ENCODE results near the gene ERICH6B.

Gene ERICH6B

GRCh38 chr13:45519493-45519892 is 96.0 kb downstream of the ERICH6B start:
- TF ChIP-seq Cebpa-rat (IDR thresholded peaks at IDR 0.05): no peak
- Histone ChIP-seq H3K9ac (no peak overlapping the region), H3K27ac (no peak overlapping the region), H3K36me3 (peaks cover 83 to 100% (median 94%) of the 10 kb centered on the region in 11 experiments), H3K9me3 (replicated peaks in 1 of 11) (no peaks in the 10 kb centered on the region), H4K20me1 (peaks cover 0 to 31% (median 0%) of the 10 kb centered on the region in 11 experiments; a peak in 7 of 22 replicates), H3K27me3 (no peaks in the 10 kb centered on the region), H3K4me1 (peaks cover 0 to 14% (median 0%) of the 10 kb centered on the region in 10 experiments; a peak in 6 of 20 replicates), H3K4me2 (no peak overlapping the region), H3K4me3 (no peak overlapping the region)

GRCh38 chr13:45518525-45519245 is 96.9 kb downstream of the ERICH6B start:
- no peak overlapping the region for H3K9ac ChIP-seq
- H3K27ac ChIP-seq: no peak overlapping the region
- peaks cover 0 to 26% (median 0%) of the 10 kb centered on the region in 11 experiments; a peak in 6 of 22 replicates for H4K20me1 ChIP-seq
- no peak for TF ChIP-seq Cebpa-rat (IDR thresholded peaks at IDR 0.05)
- H3K4me2 ChIP-seq: no peak overlapping the region
- H3K36me3 ChIP-seq: peaks cover 83 to 100% (median 93%) of the 10 kb centered on the region in 11 experiments
- peaks cover 0 to 14% (median 0%) of the 10 kb centered on the region in 10 experiments; a peak in 6 of 20 replicates for H3K4me1 ChIP-seq
- no peak overlapping the region for H3K4me3 ChIP-seq
- H3K9me3 ChIP-seq (replicated peaks in 1 of 11): no peaks in the 10 kb centered on the region
- no peaks in the 10 kb centered on the region for H3K27me3 ChIP-seq

- no peak overlapping the region for H3K4me3 ChIP-seq
- H3K9ac ChIP-seq: no peak overlapping the region
- no peak overlapping the region for H3K4me2 ChIP-seq
- H4K20me1 ChIP-seq: peaks cover 0 to 23% (median 0%) of the 10 kb centered on the region in 11 experiments; a peak in 6 of 22 replicates
- H3K9me3 ChIP-seq (replicated peaks in 1 of 11): no peaks in the 10 kb centered on the region
- H3K27ac ChIP-seq: no peak overlapping the region
- no peaks in the 10 kb centered on the region for H3K27me3 ChIP-seq
- no peak for TF ChIP-seq Cebpa-rat (IDR thresholded peaks at IDR 0.05)
- peaks cover 80 to 96% (median 92%) of the 10 kb centered on the region in 11 experiments for H3K36me3 ChIP-seq
- H3K4me1 ChIP-seq: peaks cover 0 to 12% (median 0%) of the 10 kb centered on the region in 10 experiments; a peak in 6 of 20 replicates
These were observed 98.8 kb downstream of the ERICH6B start for GRCh38 chr13:45516757-45517156.

GRCh38 chr13:45512098-45512496 is 103.4 kb downstream of the ERICH6B start:
- no peak for TF ChIP-seq Cebpa-rat (IDR thresholded peaks at IDR 0.05)
- H3K27ac ChIP-seq: no peak overlapping the region
- H3K27me3 ChIP-seq: no peaks in the 10 kb centered on the region
- peaks cover 0 to 8% (median 4%) of the 10 kb centered on the region in 10 experiments; a peak in 6 of 20 replicates for H3K4me1 ChIP-seq
- H4K20me1 ChIP-seq: peaks cover 0 to 32% (median 7%) of the 10 kb centered on the region in 11 experiments; a peak in 9 of 22 replicates
- no peak overlapping the region; a peak in 1 of 22 replicates for H3K9ac ChIP-seq
- no peaks in the 10 kb centered on the region for H3K9me3 ChIP-seq (replicated peaks in 1 of 11)
- H3K36me3 ChIP-seq: peaks cover 72 to 93% (median 88%) of the 10 kb centered on the region in 11 experiments
- no peak overlapping the region for H3K4me2 ChIP-seq
- no peak overlapping the region for H3K4me3 ChIP-seq

GRCh38 chr13:45511310-45512097 is 104.0 kb downstream of the ERICH6B start:
- Histone ChIP-seq H3K9ac (no peak overlapping the region), H3K9me3 (replicated peaks in 1 of 11) (no peaks in the 10 kb centered on the region), H3K4me1 (peaks cover 0 to 8% (median 4%) of the 10 kb centered on the region in 10 experiments; a peak in 6 of 20 replicates), H4K20me1 (peaks cover 0 to 33% (median 7%) of the 10 kb centered on the region in 11 experiments; a peak in 11 of 22 replicates), H3K27ac (no peak overlapping the region), H3K36me3 (peaks cover 71 to 93% (median 88%) of the 10 kb centered on the region in 11 experiments), H3K4me3 (no peak overlapping the region), H3K4me2 (no peak overlapping the region), H3K27me3 (no peaks in the 10 kb centered on the region)
- TF ChIP-seq Cebpa-rat (IDR thresholded peaks at IDR 0.05): no peak

- peak overlapping the region in 1 of 11 experiments; percentile 15; a peak in 1 of 22 replicates for H3K9ac ChIP-seq
- no peak overlapping the region for H3K4me3 ChIP-seq
- peaks cover 0 to 37% (median 8%) of the 10 kb centered on the region in 11 experiments; a peak in 12 of 22 replicates for H4K20me1 ChIP-seq
- H3K27ac ChIP-seq: no peak overlapping the region
- no peaks in the 10 kb centered on the region for H3K9me3 ChIP-seq (replicated peaks in 1 of 11)
- peaks cover 0 to 8% (median 4%) of the 10 kb centered on the region in 10 experiments; a peak in 6 of 20 replicates for H3K4me1 ChIP-seq
- no peak for TF ChIP-seq Cebpa-rat (IDR thresholded peaks at IDR 0.05)
- peaks cover 71 to 93% (median 88%) of the 10 kb centered on the region in 11 experiments for H3K36me3 ChIP-seq
- no peaks in the 10 kb centered on the region for H3K27me3 ChIP-seq
- H3K4me2 ChIP-seq: no peak overlapping the region
These were observed 104.9 kb downstream of the ERICH6B start for GRCh38 chr13:45510672-45511071.

- H3K36me3 ChIP-seq: peaks cover 72 to 93% (median 88%) of the 10 kb centered on the region in 11 experiments
- H3K4me2 ChIP-seq: no peak overlapping the region
- TF ChIP-seq Cebpa-rat (IDR thresholded peaks at IDR 0.05): no peak
- H4K20me1 ChIP-seq: peaks cover 0 to 51% (median 8%) of the 10 kb centered on the region in 11 experiments; a peak in 12 of 22 replicates
- no peaks in the 10 kb centered on the region for H3K27me3 ChIP-seq
- no peak overlapping the region for H3K9ac ChIP-seq
- no peaks in the 10 kb centered on the region for H3K9me3 ChIP-seq (replicated peaks in 1 of 11)
- H3K4me3 ChIP-seq: no peak overlapping the region
- no peak overlapping the region for H3K27ac ChIP-seq
- peaks cover 0 to 8% (median 4%) of the 10 kb centered on the region in 10 experiments; a peak in 6 of 20 replicates for H3K4me1 ChIP-seq
These were observed 106.8 kb downstream of the ERICH6B start for GRCh38 chr13:45508776-45509175.

- H3K4me1 ChIP-seq: peaks cover 0 to 8% (median 4%) of the 10 kb centered on the region in 10 experiments; a peak in 6 of 20 replicates
- no peak for TF ChIP-seq Cebpa-rat (IDR thresholded peaks at IDR 0.05)
- H3K27me3 ChIP-seq: no peaks in the 10 kb centered on the region
- H3K36me3 ChIP-seq: peaks cover 79 to 98% (median 93%) of the 10 kb centered on the region in 11 experiments
- peaks cover 0 to 54% (median 8%) of the 10 kb centered on the region in 11 experiments; a peak in 12 of 22 replicates for H4K20me1 ChIP-seq
- H3K9ac ChIP-seq: no peak overlapping the region
- H3K4me3 ChIP-seq: no peak overlapping the region
- H3K27ac ChIP-seq: no peak overlapping the region
- no peak overlapping the region for H3K4me2 ChIP-seq
- no peaks in the 10 kb centered on the region for H3K9me3 ChIP-seq (replicated peaks in 1 of 11)
These were observed 108.7 kb downstream of the ERICH6B start for GRCh38 chr13:45506811-45507210.

- H3K27ac ChIP-seq: no peak overlapping the region
- no peak for TF ChIP-seq Cebpa-rat (IDR thresholded peaks at IDR 0.05)
- H3K36me3 ChIP-seq: peaks cover 81 to 96% (median 94%) of the 10 kb centered on the region in 11 experiments
- peaks cover 2 to 10% (median 3%) of the 10 kb centered on the region in 10 experiments; a peak in 9 of 20 replicates for H3K4me1 ChIP-seq
- H3K9me3 ChIP-seq (replicated peaks in 1 of 11): no peaks in the 10 kb centered on the region
- no peak overlapping the region for H3K9ac ChIP-seq
- H3K27me3 ChIP-seq: no peaks in the 10 kb centered on the region
- H4K20me1 ChIP-seq: peaks cover 0 to 33% (median 3%) of the 10 kb centered on the region in 11 experiments; a peak in 9 of 22 replicates
- no peak overlapping the region for H3K4me2 ChIP-seq
- H3K4me3 ChIP-seq: no peak overlapping the region
These were observed 111.9 kb downstream of the ERICH6B start for GRCh38 chr13:45503658-45504057.

Data from BLaER1 treated with 17β-estradiol and CSF1 and Interleukin-3, amounts not matched to agents 10 nM and 100 nM (cell line).